CD4-positive, alpha-beta T cell treated with Interleukin-4 for 1 hour (primary cell): Measurements from ENCODE around the gene TBRG4.

Source experiments
- DNase-seq, 2 donors: peaks; one replicate each; pipeline ENCODE4 v3.0.0-alpha.2; 2020 to 2022

The TBRG4 gene

GRCh38 chr7:45073031-45073785 is 38.3 kb downstream of the TBRG4 start:
- DNase-seq = no peak

- peak in 1 of 2 donors; percentile 31 for DNase-seq
Observed at GRCh38 chr7:45072131-45073030, 39.1 kb downstream of the TBRG4 start.

- DNase-seq = no peak
Observed at GRCh38 chr7:45071528-45071927, 40.0 kb downstream of the TBRG4 start.

- no peak for DNase-seq
Observed at GRCh38 chr7:45070254-45070642, 41.2 kb downstream of the TBRG4 start.

- DNase-seq = no peak
Observed at GRCh38 chr7:45069444-45070253, 41.8 kb downstream of the TBRG4 start.

- no peak for DNase-seq
Observed at GRCh38 chr7:45068236-45069023, 43.1 kb downstream of the TBRG4 start.

GRCh38 chr7:45067582-45067981 is 43.9 kb downstream of the TBRG4 start:
- DNase-seq = no peak

GRCh38 chr7:45066409-45066808 is 45.1 kb downstream of the TBRG4 start:
- no peak for DNase-seq

- DNase-seq = no peak
Observed at GRCh38 chr7:45065031-45065995, 46.2 kb downstream of the TBRG4 start.

- no peak for DNase-seq
Observed at GRCh38 chr7:45064047-45064725, 47.3 kb downstream of the TBRG4 start.

- no peak for DNase-seq
Observed at GRCh38 chr7:45061806-45062425, 49.6 kb downstream of the TBRG4 start.

GRCh38 chr7:45061352-45061751 is 50.1 kb downstream of the TBRG4 start:
- DNase-seq = no peak

- DNase-seq = no peak
Observed at GRCh38 chr7:45060295-45060694, 51.2 kb downstream of the TBRG4 start.

- no peak for DNase-seq
Observed at GRCh38 chr7:45057878-45058277, 53.6 kb downstream of the TBRG4 start.

GRCh38 chr7:45055594-45056219 is 55.8 kb downstream of the TBRG4 start:
- DNase-seq = no peak

- no peak for DNase-seq
Observed at GRCh38 chr7:45055016-45055415, 56.5 kb downstream of the TBRG4 start.

GRCh38 chr7:45054442-45054841 is 57.1 kb downstream of the TBRG4 start:
- no peak for DNase-seq

GRCh38 chr7:45053941-45054340 is 57.6 kb downstream of the TBRG4 start:
- no peak for DNase-seq

- DNase-seq = no peak
Observed at GRCh38 chr7:45053401-45053800, 58.1 kb downstream of the TBRG4 start.

GRCh38 chr7:45052011-45052410 is 59.5 kb downstream of the TBRG4 start:
- DNase-seq = no peak
